Loucy (cell line): ENCODE results near the gene SIX3.

Source experiments
- H2AFZ ChIP-seq: fragments of 200-600 bp; sonication (generic); 2 replicates; pipeline ENCODE4 v1.6.0; 2016; ENCODE audit warnings: antibody characterized with exemption, mild to moderate bottlenecking, low read length, moderate library complexity
- H3F3A ChIP-seq: fragments of 200-600 bp; 2 replicates; pipeline ENCODE4 v1.6.0; 2016; ENCODE audit warnings: antibody characterized with exemption, low read depth, mild to moderate bottlenecking
- H3K27me3 ChIP-seq: fragments of 200-600 bp; sonication (generic); 2 replicates; pipeline ENCODE4 v1.6.1; 2014; ENCODE audit warnings: low read length, mild to moderate bottlenecking; ENCODE audit not compliant: insufficient read depth, poor library complexity, severe bottlenecking
- H3K36me3 ChIP-seq: fragments of 200-600 bp; sonication (generic); 2 replicates; pipeline ENCODE4 v1.6.1; 2016; ENCODE audit warnings: low read length; ENCODE audit not compliant: insufficient read depth
- H3K4me1 ChIP-seq: fragments of 200-600 bp; sonication (generic); 2 replicates; pipeline ENCODE4 v1.5.1; 2014; ENCODE audit warnings: low read length, mild to moderate bottlenecking; ENCODE audit not compliant: insufficient read depth, poor library complexity, severe bottlenecking
- H3K4me2 ChIP-seq: fragments of 200-600 bp; sonication (generic); 2 replicates; pipeline ENCODE4 v1.6.0; 2014; ENCODE audit warnings: antibody characterized with exemption, low read length, low read depth, mild to moderate bottlenecking; ENCODE audit not compliant: poor library complexity, severe bottlenecking
- H3K4me3 ChIP-seq: fragments of 200-600 bp; sonication (generic); 2 replicates; pipeline ENCODE4 v1.5.1; 2014; ENCODE audit warnings: low read length, mild to moderate bottlenecking, mixed read lengths; ENCODE audit not compliant: poor library complexity, severe bottlenecking
- H3K79me2 ChIP-seq: fragments of 200-600 bp; sonication (generic); 2 replicates; pipeline ENCODE4 v1.6.1; 2014; ENCODE audit warnings: low read length; ENCODE audit not compliant: insufficient read depth
- H3K9ac ChIP-seq: fragments of 200-600 bp; sonication (generic); 2 replicates; pipeline ENCODE4 v1.6.0; 2014; ENCODE audit warnings: mild to moderate bottlenecking, low read depth, low read length, moderate library complexity; ENCODE audit not compliant: poor library complexity, severe bottlenecking
- H3K9me2 ChIP-seq: fragments of 200-600 bp; sonication (generic); replicated peaks from 2 replicates; pipeline ENCODE4 v1.6.1; 2016; ENCODE audit warnings: low read depth, low read length, mixed read lengths
- H3K9me3 ChIP-seq: fragments of 200-600 bp; sonication (generic); 2 replicates; pipeline ENCODE4 v1.6.1; 2014; ENCODE audit warnings: mild to moderate bottlenecking, antibody characterized with exemption, low read length, low read depth; ENCODE audit not compliant: insufficient read depth
- H4K20me1 ChIP-seq: fragments of 200-600 bp; sonication (generic); 2 replicates; pipeline ENCODE4 v1.6.0; 2014; ENCODE audit warnings: antibody characterized with exemption, low read length, mild to moderate bottlenecking; ENCODE audit not compliant: insufficient read depth, poor library complexity, severe bottlenecking
- EZH2phosphoT487 ChIP-seq: fragments of 200-600 bp; IDR thresholded peaks from 2 replicates; pipeline ENCODE4 v1.6.1; 2018; ENCODE audit warnings: antibody characterized with exemption, mild to moderate bottlenecking, moderate library complexity, borderline replicate concordance
- TF ChIP-seq, protein P1 (sequence below): fragments of 200-600 bp; sonication (generic); conservative IDR thresholded peaks from 2 replicates; pipeline ENCODE4 v1.5.1; 2014; ENCODE audit warnings: mild to moderate bottlenecking, antibody characterized with exemption, low read length

The SIX3 gene

DNA sequence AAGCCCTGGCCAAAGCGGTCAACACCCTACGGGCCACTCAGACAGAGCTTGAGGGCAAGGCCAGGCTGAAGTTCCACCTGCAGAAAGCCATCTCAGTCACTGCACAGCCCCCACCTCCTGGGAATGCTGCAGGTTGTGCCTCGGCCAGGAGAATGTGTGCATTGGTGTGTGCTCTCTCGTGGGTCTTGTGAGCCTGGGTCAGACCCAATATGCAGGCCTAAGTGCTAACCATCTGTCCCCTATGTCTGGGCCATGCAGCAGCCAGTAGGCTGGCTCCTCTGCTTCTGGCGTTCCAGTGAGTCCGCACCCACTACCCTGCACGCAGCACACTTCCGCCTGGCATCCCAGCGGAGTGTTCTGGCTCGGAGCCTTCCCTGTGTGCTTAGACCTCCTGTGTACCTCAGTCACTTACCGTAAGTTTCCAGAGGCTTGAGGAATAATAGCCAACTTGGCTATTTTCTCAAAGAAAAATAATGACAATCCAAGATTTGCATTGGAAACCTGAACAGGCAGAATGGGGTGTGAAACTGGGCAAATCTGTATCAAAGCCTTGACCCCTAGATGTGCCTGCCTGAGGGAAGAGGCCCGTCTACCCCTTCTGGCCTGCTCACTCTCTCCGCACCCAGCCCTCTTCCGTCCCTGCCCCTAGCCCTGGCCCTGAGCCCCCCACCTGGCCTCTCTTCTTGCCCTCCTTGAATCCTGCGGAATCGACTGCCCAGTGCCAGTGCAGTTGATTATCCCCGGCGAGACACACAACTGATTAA, 7.2 kb downstream of the SIX3 start:
- Histone ChIP-seq H3F3A (no peaks in the 10 kb centered on the region), H3K4me3 (no peak overlapping the region), H4K20me1 (no peaks in the 10 kb centered on the region), H3K9ac (no peak overlapping the region), H2AFZ (no peak overlapping the region), H3K4me1 (no peaks in the 10 kb centered on the region), H3K27me3 (no peaks in the 10 kb centered on the region), H3K9me3 (no peaks in the 10 kb centered on the region), H3K79me2 (no peaks in the 10 kb centered on the region), H3K9me2 (no peaks in the 10 kb centered on the region), H3K36me3 (no peaks in the 10 kb centered on the region), H3K4me2 (no peak overlapping the region)
- TF ChIP-seq, protein P1, sequence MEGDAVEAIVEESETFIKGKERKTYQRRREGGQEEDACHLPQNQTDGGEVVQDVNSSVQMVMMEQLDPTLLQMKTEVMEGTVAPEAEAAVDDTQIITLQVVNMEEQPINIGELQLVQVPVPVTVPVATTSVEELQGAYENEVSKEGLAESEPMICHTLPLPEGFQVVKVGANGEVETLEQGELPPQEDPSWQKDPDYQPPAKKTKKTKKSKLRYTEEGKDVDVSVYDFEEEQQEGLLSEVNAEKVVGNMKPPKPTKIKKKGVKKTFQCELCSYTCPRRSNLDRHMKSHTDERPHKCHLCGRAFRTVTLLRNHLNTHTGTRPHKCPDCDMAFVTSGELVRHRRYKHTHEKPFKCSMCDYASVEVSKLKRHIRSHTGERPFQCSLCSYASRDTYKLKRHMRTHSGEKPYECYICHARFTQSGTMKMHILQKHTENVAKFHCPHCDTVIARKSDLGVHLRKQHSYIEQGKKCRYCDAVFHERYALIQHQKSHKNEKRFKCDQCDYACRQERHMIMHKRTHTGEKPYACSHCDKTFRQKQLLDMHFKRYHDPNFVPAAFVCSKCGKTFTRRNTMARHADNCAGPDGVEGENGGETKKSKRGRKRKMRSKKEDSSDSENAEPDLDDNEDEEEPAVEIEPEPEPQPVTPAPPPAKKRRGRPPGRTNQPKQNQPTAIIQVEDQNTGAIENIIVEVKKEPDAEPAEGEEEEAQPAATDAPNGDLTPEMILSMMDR, result no peak
- TF ChIP-seq EZH2phosphoT487, result no peak

DNA sequence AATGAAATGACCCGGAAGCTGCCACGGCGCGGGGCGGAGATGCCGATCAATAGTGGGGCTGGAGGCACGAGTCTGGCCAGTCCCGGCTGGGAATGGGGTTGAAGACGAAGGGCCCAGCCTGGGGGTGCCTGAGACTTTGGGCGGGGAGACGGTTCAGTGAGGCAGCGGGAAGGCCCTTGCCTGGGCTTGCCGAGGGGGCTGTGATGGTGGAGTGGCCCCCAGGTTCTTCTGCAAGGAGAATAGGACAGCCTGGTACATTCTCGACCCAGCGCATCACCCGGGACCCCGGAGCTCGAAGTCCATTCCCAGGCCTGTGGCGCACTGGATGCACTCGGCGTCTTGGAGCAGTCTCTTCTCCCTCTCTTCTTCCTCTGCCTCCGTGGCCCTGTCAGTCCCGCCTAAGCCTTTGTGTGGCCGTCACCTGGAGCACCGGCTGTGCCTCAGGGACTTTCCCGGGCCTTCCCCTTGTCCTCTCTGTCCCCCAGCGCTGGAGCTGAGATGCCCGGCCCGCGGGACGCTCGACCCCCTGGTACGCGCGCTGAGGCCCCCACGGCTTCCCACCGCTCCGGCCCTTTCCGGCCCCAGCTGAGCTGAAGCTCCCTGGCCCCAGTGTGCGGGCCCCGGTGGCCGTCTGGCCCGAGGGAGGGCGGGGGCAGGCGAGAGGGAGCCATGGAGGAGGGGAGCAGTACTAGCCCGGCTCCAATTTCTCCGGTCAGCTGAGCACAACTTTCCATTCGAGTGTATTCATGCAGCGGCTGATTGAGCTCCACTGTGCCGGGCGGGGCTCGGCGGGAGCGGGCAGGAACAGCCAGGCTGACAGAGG, 8.0 kb downstream of the SIX3 start:
- H3K4me2 ChIP-seq, result no peak overlapping the region
- H3F3A ChIP-seq, result no peaks in the 10 kb centered on the region
- TF ChIP-seq EZH2phosphoT487, result no peak
- TF ChIP-seq, protein P1, result no peak
- H3K9ac ChIP-seq, result no peak overlapping the region
- H2AFZ ChIP-seq, result no peak overlapping the region
- no peaks in the 10 kb centered on the region for H3K36me3 ChIP-seq
- no peaks in the 10 kb centered on the region for H3K9me3 ChIP-seq
- H3K4me3 ChIP-seq, result no peak overlapping the region
- no peaks in the 10 kb centered on the region for H3K9me2 ChIP-seq
- no peaks in the 10 kb centered on the region for H3K4me1 ChIP-seq
- H3K27me3 ChIP-seq, result no peaks in the 10 kb centered on the region
- no peaks in the 10 kb centered on the region for H3K79me2 ChIP-seq
- no peaks in the 10 kb centered on the region for H4K20me1 ChIP-seq

DNA sequence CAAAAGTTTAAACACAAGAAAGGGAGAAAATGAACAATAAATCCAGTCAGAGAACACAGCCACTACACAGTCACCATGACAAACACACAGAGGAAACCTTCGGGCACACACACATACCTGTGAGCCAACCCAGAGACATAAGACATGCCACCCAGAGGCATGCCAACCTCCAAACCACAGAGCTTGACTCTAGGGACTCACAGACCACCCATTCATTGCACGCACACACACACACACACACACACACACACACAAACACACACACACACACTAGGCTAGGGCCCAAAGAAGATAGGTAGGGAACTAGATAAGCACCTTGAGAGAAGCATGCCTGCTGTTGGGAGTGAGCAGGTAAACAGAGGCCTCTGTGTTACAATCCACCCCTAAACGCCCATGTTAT, 9.1 kb downstream of the SIX3 start:
- H3K27me3 ChIP-seq, result no peaks in the 10 kb centered on the region

More for the DNA sequence above, 9.1 kb downstream of the SIX3 start:
- Histone ChIP-seq H3K4me3 (no peak overlapping the region), H4K20me1 (no peaks in the 10 kb centered on the region), H2AFZ (no peak overlapping the region), H3F3A (no peaks in the 10 kb centered on the region), H3K9ac (no peak overlapping the region), H3K4me1 (no peaks in the 10 kb centered on the region), H3K9me3 (no peaks in the 10 kb centered on the region), H3K9me2 (no peaks in the 10 kb centered on the region), H3K36me3 (no peaks in the 10 kb centered on the region), H3K4me2 (no peak overlapping the region), H3K79me2 (no peaks in the 10 kb centered on the region)
- TF ChIP-seq, protein P1, result no peak
- no peak for TF ChIP-seq EZH2phosphoT487
